DOHH2 (cell line): ENCODE measurements around the gene ZRANB3.

ENCODE experiments used
- EZH2phosphoT487 ChIP-seq: fragments of 200-600 bp; sonication (generic); IDR thresholded peaks from 2 replicates; pipeline ENCODE4 v1.6.1; 2017; ENCODE audit warnings: borderline replicate concordance, mild to moderate bottlenecking, antibody characterized with exemption, low read length, moderate library complexity, mixed read lengths
- TF ChIP-seq, protein P1 (sequence below): fragments of 200-600 bp; sonication (generic); IDR thresholded peaks from one replicate; pipeline ENCODE4 v1.5.1; 2014; ENCODE audit warnings: antibody characterized with exemption, mild to moderate bottlenecking, low read depth, low read length; ENCODE audit not compliant: poor library complexity, severe bottlenecking

DNA sequence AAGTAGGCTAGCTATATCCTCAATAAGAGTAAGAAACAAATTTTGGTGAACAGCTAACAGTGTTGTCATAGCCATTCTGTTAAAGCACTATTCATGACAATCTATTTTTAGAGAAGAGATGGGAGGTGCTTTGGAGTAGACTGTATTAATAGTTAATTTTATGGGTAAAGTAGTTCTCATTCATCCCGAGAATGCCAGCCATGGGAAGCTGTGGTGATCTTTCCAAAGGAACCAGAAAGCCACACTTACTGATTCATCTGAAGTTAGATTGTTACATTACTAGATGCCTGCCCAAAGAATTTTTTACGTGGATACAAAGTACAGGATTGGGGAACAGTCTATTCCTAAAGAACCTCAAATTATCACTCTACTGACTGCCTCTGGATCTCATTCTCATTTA lies 74.6 kb downstream of the ZRANB3 start:
- TF ChIP-seq EZH2phosphoT487, result no peak
- TF ChIP-seq, protein P1, sequence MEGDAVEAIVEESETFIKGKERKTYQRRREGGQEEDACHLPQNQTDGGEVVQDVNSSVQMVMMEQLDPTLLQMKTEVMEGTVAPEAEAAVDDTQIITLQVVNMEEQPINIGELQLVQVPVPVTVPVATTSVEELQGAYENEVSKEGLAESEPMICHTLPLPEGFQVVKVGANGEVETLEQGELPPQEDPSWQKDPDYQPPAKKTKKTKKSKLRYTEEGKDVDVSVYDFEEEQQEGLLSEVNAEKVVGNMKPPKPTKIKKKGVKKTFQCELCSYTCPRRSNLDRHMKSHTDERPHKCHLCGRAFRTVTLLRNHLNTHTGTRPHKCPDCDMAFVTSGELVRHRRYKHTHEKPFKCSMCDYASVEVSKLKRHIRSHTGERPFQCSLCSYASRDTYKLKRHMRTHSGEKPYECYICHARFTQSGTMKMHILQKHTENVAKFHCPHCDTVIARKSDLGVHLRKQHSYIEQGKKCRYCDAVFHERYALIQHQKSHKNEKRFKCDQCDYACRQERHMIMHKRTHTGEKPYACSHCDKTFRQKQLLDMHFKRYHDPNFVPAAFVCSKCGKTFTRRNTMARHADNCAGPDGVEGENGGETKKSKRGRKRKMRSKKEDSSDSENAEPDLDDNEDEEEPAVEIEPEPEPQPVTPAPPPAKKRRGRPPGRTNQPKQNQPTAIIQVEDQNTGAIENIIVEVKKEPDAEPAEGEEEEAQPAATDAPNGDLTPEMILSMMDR, result no peak
